Measurements from ENCODE around the gene LAT. TPM values are rescaled to one million over a fixed set of nuclear protein-coding genes. Genes with fewer than 3 reads are reported as not detected.

LAT gene
- total and polyA plus RNA-seq, 4 donors = 9.0 to 155 (median 17.3) TPM

DNA sequence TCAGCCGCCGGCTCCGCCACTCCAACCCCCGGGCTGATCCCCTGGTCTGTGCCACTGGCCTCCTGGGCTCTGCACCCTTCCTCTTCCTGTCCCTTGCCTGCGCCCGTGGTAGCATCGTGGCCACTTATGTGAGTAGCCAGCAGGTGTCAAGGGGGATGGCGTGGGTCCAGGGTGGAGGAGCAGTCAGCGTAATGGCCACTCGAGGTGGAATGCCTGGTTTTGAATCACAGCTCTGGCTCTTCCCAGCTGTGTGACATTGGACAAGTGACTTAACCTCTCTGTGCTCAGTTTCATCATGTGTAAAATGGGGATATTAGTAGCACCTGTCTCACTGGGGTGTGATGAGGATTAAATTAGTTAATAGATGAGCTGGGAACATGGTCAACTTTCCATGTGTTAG lies 2.4 kb upstream of the LAT start:
- intact Hi-C loops (cut with DNase I) = no loop called here
- Histone ChIP-seq H3K4me1 (ENCODE audit: control insufficient read depth in 1 of 2, insufficient read depth in 2 of 2, low read length in 2 of 2) (no peaks in the 10 kb centered on the region), H3K27ac (ENCODE audit: low read depth in 1 of 2, low read length in 2 of 2) (no peak overlapping the region), H3K36me3 (ENCODE audit: control insufficient read depth in 1 of 2, insufficient read depth in 2 of 2, low read length in 1 of 2) (peaks cover 0 to 3% of the 10 kb centered on the region in 2 donors), H3K4me3 (ENCODE audit: low read length in 2 of 2) (no peak overlapping the region), H3K9me3 (ENCODE audit: control insufficient read depth, low read length) (no peaks in the 10 kb centered on the region), H3K27me3 (ENCODE audit: control insufficient read depth in 1 of 2, insufficient read depth in 2 of 2, low read length in 1 of 2) (no peaks in the 10 kb centered on the region)
- DNase-seq = no peak
- WGBS, 2 donors = 94 to 99% methylated on average over 10 of the region's 10 CpGs
- ATAC-seq (ENCODE audit: low FRiP score) = no peak

DNA sequence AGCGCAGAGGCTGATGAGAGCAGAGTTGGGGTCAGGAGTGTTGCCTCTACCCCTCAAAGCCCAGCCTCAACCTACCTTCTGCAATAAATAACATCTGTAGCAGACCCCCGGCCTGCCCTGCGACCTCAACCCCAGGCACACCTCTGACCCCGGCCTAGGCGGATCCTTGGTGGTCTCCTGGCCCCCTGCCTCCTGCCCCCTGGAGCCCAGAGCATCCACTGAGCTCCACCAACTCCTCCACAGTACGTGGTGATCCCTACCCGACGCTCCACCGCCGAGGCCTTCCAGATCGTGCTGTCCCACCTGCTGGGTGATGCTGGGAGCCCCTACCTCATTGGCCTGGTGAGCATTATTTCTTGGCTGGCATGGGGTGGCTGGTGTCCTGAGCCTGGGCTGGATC lies 1.9 kb upstream of the LAT start:
- peaks cover 0 to 3% of the 10 kb centered on the region in 2 donors for H3K36me3 ChIP-seq (ENCODE audit: control insufficient read depth in 1 of 2, insufficient read depth in 2 of 2, low read length in 1 of 2)
- no peaks in the 10 kb centered on the region for H3K4me1 ChIP-seq (ENCODE audit: control insufficient read depth in 1 of 2, insufficient read depth in 2 of 2, low read length in 2 of 2)
- no peaks in the 10 kb centered on the region for H3K27me3 ChIP-seq (ENCODE audit: control insufficient read depth in 1 of 2, insufficient read depth in 2 of 2, low read length in 1 of 2)
- intact Hi-C loops (cut with DNase I) = no loop called here
- no peaks in the 10 kb centered on the region for H3K9me3 ChIP-seq (ENCODE audit: control insufficient read depth, low read length)
- no peak overlapping the region for H3K4me3 ChIP-seq (ENCODE audit: low read length in 2 of 2)
- DNase-seq (no peak), ATAC-seq (ENCODE audit: low FRiP score) (no peak)
- WGBS, 2 donors = 88 to 90% methylated on average over 11 of the region's 11 CpGs
- no peak overlapping the region for H3K27ac ChIP-seq (ENCODE audit: low read depth in 1 of 2, low read length in 2 of 2)

- DNase-seq = no peak
- ATAC-seq (ENCODE audit: low FRiP score) = no peak
Measured at GRCh38 chr16:28983644-28984043, 1.2 kb upstream of the LAT start.

DNA sequence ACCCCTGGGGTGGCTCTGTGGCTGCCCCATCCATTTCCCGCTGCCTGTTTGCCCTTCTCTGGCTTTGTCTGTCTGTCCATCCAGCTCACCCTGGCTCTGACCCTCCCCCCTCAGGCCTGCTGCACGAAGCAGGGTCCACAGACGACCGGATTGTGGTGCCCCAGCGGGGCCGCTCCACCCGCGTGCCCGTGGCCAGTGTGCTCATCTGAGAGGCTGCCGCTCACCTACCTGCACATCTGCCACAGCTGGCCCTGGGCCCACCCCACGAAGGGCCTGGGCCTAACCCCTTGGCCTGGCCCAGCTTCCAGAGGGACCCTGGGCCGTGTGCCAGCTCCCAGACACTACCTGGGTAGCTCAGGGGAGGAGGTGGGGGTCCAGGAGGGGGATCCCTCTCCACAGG lies 761 bp upstream of the LAT start:
- ATAC-seq (ENCODE audit: low FRiP score) (no peak), DNase-seq (no peak)
- H3K36me3 ChIP-seq (ENCODE audit: control insufficient read depth in 1 of 2, insufficient read depth in 2 of 2, low read length in 1 of 2) = peaks cover 0 to 3% of the 10 kb centered on the region in 2 donors
- 85 to 86% methylated on average over 11 to 12 of the region's 12 CpGs for WGBS, 2 donors
- H3K27ac ChIP-seq (ENCODE audit: low read depth in 1 of 2, low read length in 2 of 2) = no peak overlapping the region
- no peaks in the 10 kb centered on the region for H3K9me3 ChIP-seq (ENCODE audit: control insufficient read depth, low read length)
- no peaks in the 10 kb centered on the region for H3K4me1 ChIP-seq (ENCODE audit: control insufficient read depth in 1 of 2, insufficient read depth in 2 of 2, low read length in 2 of 2)
- H3K4me3 ChIP-seq (ENCODE audit: low read length in 2 of 2) = no peak overlapping the region
- intact Hi-C loops (cut with DNase I) = no loop called here
- no peaks in the 10 kb centered on the region for H3K27me3 ChIP-seq (ENCODE audit: control insufficient read depth in 1 of 2, insufficient read depth in 2 of 2, low read length in 1 of 2)

More at GRCh38 chr16:28983644-28984043, 1.2 kb upstream of the LAT start:
- intact Hi-C loops (cut with DNase I) = no loop called here
- Histone ChIP-seq H3K4me1 (ENCODE audit: control insufficient read depth in 1 of 2, insufficient read depth in 2 of 2, low read length in 2 of 2) (no peaks in the 10 kb centered on the region), H3K27ac (ENCODE audit: low read depth in 1 of 2, low read length in 2 of 2) (no peak overlapping the region), H3K9me3 (ENCODE audit: control insufficient read depth, low read length) (no peaks in the 10 kb centered on the region), H3K4me3 (ENCODE audit: low read length in 2 of 2) (no peak overlapping the region), H3K27me3 (ENCODE audit: control insufficient read depth in 1 of 2, insufficient read depth in 2 of 2, low read length in 1 of 2) (no peaks in the 10 kb centered on the region), H3K36me3 (ENCODE audit: control insufficient read depth in 1 of 2, insufficient read depth in 2 of 2, low read length in 1 of 2) (peaks cover 0 to 3% of the 10 kb centered on the region in 2 donors)
- 90 to 94% methylated on average over 18 of the region's 18 CpGs for WGBS, 2 donors

GRCh38 chr16:28985211-28986041 lies 574 bp downstream of the LAT start:
- Histone ChIP-seq H3K27ac (ENCODE audit: low read depth in 1 of 2, low read length in 2 of 2) (no peak overlapping the region), H3K9me3 (ENCODE audit: control insufficient read depth, low read length) (no peaks in the 10 kb centered on the region), H3K36me3 (ENCODE audit: control insufficient read depth in 1 of 2, insufficient read depth in 2 of 2, low read length in 1 of 2) (peaks cover 0 to 3% of the 10 kb centered on the region in 2 donors), H3K4me3 (ENCODE audit: low read length in 2 of 2) (no peak overlapping the region), H3K4me1 (ENCODE audit: control insufficient read depth in 1 of 2, insufficient read depth in 2 of 2, low read length in 2 of 2) (no peaks in the 10 kb centered on the region), H3K27me3 (ENCODE audit: control insufficient read depth in 1 of 2, insufficient read depth in 2 of 2, low read length in 1 of 2) (no peaks in the 10 kb centered on the region)
- ATAC-seq (ENCODE audit: low FRiP score) = no peak
- no peak for DNase-seq
- WGBS, 2 donors = 89 to 91% methylated on average over 17 to 19 of the region's 19 CpGs
- intact Hi-C loops (cut with DNase I) = no loop called here

DNA sequence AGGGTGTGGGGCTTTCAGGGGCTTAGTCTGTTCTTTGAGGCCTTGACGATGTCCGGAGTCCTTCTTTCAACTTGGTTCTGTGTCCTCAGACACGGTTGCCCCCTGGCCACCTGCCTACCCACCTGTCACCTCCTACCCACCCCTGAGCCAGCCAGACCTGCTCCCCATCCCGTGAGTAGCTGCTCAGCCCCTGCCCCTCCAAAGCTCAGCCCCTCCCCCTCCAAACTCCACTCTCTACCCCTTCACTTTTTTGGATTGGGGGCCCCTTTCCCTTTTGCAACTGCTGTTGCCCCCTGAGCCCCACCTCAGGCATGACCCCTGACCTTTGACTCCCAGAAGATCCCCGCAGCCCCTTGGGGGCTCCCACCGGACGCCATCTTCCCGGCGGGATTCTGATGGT lies 1.2 kb downstream of the LAT start:
- H3K4me3 ChIP-seq (ENCODE audit: low read length in 2 of 2) = no peak overlapping the region
- no peaks in the 10 kb centered on the region for H3K27me3 ChIP-seq (ENCODE audit: control insufficient read depth in 1 of 2, insufficient read depth in 2 of 2, low read length in 1 of 2)
- DNase-seq (no peak), ATAC-seq (ENCODE audit: low FRiP score) (no peak)
- H3K27ac ChIP-seq (ENCODE audit: low read depth in 1 of 2, low read length in 2 of 2) = no peak overlapping the region
- H3K9me3 ChIP-seq (ENCODE audit: control insufficient read depth, low read length) = no peaks in the 10 kb centered on the region
- H3K36me3 ChIP-seq (ENCODE audit: control insufficient read depth in 1 of 2, insufficient read depth in 2 of 2, low read length in 1 of 2) = peaks cover 0 to 3% of the 10 kb centered on the region in 2 donors
- WGBS, 2 donors = 92 to 99% methylated on average over 9 of the region's 9 CpGs
- no peaks in the 10 kb centered on the region for H3K4me1 ChIP-seq (ENCODE audit: control insufficient read depth in 1 of 2, insufficient read depth in 2 of 2, low read length in 2 of 2)
- intact Hi-C loops (cut with DNase I) = no loop called here

DNA sequence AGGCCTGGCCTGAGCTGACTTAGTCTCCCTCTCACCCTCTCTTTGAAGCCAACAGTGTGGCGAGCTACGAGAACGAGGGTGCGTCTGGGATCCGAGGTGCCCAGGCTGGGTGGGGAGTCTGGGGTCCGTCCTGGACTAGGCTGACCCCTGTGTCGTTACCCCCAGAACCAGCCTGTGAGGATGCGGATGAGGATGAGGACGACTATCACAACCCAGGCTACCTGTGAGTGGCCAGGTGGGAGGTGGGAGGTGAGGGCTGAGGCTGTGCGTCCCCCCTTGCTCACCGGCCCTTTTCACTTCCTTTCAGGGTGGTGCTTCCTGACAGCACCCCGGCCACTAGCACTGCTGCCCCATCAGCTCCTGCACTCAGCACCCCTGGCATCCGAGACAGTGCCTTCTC lies 1.6 kb downstream of the LAT start:
- ATAC-seq (ENCODE audit: low FRiP score) (no peak), DNase-seq (no peak)
- peaks cover 0 to 3% of the 10 kb centered on the region in 2 donors for H3K36me3 ChIP-seq (ENCODE audit: control insufficient read depth in 1 of 2, insufficient read depth in 2 of 2, low read length in 1 of 2)
- WGBS, 2 donors = 93 to 97% methylated on average over 13 of the region's 13 CpGs
- no peaks in the 10 kb centered on the region for H3K9me3 ChIP-seq (ENCODE audit: control insufficient read depth, low read length)
- no peak overlapping the region for H3K4me3 ChIP-seq (ENCODE audit: low read length in 2 of 2)
- no peak overlapping the region for H3K27ac ChIP-seq (ENCODE audit: low read depth in 1 of 2, low read length in 2 of 2)
- no peaks in the 10 kb centered on the region for H3K27me3 ChIP-seq (ENCODE audit: control insufficient read depth in 1 of 2, insufficient read depth in 2 of 2, low read length in 1 of 2)
- intact Hi-C loops (cut with DNase I) = no loop called here
- no peaks in the 10 kb centered on the region for H3K4me1 ChIP-seq (ENCODE audit: control insufficient read depth in 1 of 2, insufficient read depth in 2 of 2, low read length in 2 of 2)

- WGBS, 2 donors = 98% methylated on average over 4 of the region's 4 CpGs
- Histone ChIP-seq H3K9me3 (ENCODE audit: control insufficient read depth, low read length) (no peaks in the 10 kb centered on the region), H3K4me3 (ENCODE audit: low read length in 2 of 2) (no peak overlapping the region), H3K4me1 (ENCODE audit: control insufficient read depth in 1 of 2, insufficient read depth in 2 of 2, low read length in 2 of 2) (no peaks in the 10 kb centered on the region), H3K27ac (ENCODE audit: low read depth in 1 of 2, low read length in 2 of 2) (no peak overlapping the region), H3K27me3 (ENCODE audit: control insufficient read depth in 1 of 2, insufficient read depth in 2 of 2, low read length in 1 of 2) (no peaks in the 10 kb centered on the region), H3K36me3 (ENCODE audit: control insufficient read depth in 1 of 2, insufficient read depth in 2 of 2, low read length in 1 of 2) (peaks cover 0 to under 1% of the 10 kb centered on the region in 2 donors)
- intact Hi-C loops (cut with DNase I) = no loop called here
- ATAC-seq (ENCODE audit: low FRiP score) (no peak), DNase-seq (no peak)
Measured at GRCh38 chr16:28987170-28987853, 2.5 kb downstream of the LAT start.

- Histone ChIP-seq H3K9me3 (ENCODE audit: control insufficient read depth, low read length) (no peaks in the 10 kb centered on the region), H3K4me3 (ENCODE audit: low read length in 2 of 2) (no peak overlapping the region), H3K27me3 (ENCODE audit: control insufficient read depth in 1 of 2, insufficient read depth in 2 of 2, low read length in 1 of 2) (no peaks in the 10 kb centered on the region), H3K27ac (ENCODE audit: low read depth in 1 of 2, low read length in 2 of 2) (no peak overlapping the region), H3K4me1 (ENCODE audit: control insufficient read depth in 1 of 2, insufficient read depth in 2 of 2, low read length in 2 of 2) (no peaks in the 10 kb centered on the region), H3K36me3 (ENCODE audit: control insufficient read depth in 1 of 2, insufficient read depth in 2 of 2, low read length in 1 of 2) (no peaks in the 10 kb centered on the region)
- ATAC-seq (ENCODE audit: low FRiP score) (no peak), DNase-seq (no peak)
- 93 to 96% methylated on average over 14 of the region's 14 CpGs for WGBS, 2 donors
- intact Hi-C loops (cut with DNase I) = no loop called here
Measured at GRCh38 chr16:28989363-28989762, 4.5 kb downstream of the LAT start.
